ENCODE results near the gene CREB1.
A peak's percentile ranks its signal among the peaks of the same experiment; 100 is the strongest.
"Not testable (repeated sequence)": the region's sequence is repeated elsewhere in the genome, so short reads cannot be mapped to it uniquely, and the experiment has no call there.

CREB1 gene

DNA sequence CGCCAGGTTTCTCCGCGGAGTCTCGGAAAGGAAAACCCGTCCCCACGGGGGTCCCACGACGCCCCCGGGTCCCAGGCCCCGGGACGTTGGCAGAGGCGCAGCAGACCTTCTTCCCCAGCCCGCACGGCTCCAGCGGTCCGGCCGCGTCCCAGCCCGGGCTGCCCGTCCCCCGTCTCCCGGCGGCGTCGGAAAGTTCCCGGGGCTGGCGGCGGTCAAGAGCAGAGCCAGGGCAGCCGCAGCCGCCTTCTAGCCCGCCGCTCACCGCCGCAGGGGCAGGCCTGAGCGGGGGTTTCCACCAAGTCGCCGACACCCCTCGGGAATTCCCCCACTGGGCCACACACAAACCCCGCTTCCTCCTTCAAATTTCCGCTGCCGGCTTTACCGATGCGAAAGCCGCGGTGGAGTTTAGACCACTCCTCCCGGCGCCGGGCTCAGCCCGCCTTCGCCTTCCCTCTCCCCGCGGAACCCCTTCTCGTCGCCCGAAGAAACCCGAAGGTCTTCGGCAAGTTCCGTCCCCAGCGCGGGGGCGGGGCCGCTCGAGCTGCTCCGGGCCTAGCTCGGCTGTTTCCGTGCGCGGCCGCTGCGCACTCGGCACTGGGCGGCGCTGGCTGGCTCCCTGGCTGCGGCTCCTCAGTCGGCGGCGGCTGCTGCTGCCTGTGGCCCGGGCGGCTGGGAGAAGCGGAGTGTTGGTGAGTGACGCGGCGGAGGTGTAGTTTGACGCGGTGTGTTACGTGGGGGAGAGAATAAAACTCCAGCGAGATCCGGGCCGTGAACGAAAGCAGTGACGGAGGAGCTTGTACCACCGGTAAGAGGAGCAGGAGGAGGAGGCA, at the start of gene CREB1:
Gene CREB1, plus strand, starts transcription at position 633 of the 830 bp plus-strand sequence. CDS start 25,674 bp downstream, outside the sequence.
- peak; percentile 100 for DNase-seq

DNA sequence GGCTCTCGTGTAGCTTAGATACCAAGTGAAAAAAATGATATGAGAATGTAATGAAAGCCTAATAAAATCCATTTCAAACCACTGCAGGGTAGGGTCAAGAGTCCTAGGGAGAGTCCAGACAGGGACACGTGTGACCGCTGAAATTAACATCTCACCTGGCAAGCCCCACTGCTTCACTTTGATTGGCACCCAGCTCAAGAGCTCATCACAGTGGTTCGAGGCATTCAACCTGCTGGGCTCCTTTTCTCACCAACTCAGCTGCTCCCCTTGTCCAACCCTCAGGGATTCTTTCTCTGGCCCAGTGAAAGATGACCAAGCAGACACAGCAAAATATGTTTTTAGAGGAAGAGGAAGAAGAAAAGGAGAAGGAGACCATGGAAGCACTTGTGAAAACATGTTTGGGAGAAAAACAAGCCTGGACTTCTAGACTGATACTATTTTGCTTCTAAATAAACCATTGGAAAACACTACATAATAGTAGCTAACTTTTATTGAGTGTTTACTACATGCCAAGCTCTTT, 49.2 kb upstream of the CREB1 start:
- DNase-seq: no peak

DNA sequence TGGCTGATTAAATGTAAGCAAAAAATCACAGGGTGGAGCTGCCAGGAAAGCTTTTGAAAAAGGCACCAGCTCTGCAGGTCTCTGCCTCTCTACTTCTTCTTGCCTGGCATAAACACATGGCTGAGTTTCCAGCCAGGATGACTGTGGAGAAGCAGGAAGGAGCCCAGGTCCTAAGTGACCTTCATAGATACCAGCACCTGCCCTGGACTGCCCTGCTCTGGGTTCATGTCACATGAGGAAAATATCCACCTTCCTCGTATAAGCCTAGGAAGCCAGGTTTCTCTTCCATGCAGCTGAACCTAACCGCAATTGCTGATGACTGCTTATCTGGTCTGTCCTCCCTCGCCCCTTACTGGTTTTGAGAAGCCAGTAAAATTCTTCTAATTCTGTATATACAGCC, 47.8 kb upstream of the CREB1 start:
- DNase-seq: no peak

DNA sequence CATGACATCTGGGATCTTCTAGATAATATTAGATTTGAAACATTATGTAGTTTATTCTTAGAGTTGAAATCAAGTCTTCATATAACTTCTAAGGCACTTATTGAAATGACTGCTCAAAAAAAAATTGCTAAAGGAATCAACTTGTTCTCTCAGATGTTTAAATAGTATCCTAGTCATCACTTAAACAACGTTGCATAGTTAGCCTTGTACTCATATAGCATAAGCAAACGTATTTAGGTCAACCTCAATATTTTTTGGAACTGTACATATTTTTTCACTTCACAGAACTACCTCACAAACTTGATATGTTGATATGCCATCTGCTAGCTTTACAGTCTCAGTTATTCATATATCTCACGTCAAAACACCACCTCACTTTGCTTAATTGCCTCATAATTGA, 47.1 kb upstream of the CREB1 start:
- no peak for DNase-seq

DNA sequence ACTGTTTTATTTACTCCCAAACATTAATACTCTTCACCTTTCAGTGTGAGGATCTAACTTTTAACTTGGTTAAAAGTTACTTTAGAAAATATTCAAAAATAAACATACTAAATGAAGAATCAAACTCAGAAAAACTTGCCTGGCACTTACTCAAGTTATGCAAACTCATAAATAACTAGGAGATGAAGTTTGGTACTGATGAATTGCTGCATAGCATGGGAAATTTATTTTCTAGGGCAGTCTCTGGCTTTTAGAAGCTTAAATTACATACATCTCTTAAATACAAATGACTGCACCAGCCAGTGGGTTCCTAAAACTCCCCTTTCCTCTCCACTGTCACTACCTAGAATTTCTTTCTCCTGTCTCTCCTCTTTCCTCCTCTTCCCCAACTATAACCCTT, 46.7 kb upstream of the CREB1 start:
- no peak for DNase-seq

DNA sequence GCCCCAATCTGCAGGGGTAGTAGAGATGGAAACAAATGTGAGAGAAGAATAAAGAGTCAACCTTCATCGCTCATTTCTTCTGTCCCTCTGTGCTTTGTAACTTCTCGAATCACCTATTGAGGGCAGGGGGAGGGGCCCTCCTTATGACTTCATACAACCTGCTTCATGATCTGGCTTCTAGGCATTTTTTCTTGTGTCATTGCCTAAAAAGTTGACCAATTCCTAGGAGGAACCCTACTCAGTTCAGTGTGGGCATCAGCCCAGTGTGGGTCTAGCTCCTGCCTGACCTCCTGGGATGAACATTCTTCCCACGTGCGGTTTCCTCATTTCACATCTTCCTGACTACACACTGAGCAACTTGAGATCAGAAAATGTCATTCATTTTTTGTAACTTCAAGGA, 46.3 kb upstream of the CREB1 start:
- DNase-seq: no peak

DNA sequence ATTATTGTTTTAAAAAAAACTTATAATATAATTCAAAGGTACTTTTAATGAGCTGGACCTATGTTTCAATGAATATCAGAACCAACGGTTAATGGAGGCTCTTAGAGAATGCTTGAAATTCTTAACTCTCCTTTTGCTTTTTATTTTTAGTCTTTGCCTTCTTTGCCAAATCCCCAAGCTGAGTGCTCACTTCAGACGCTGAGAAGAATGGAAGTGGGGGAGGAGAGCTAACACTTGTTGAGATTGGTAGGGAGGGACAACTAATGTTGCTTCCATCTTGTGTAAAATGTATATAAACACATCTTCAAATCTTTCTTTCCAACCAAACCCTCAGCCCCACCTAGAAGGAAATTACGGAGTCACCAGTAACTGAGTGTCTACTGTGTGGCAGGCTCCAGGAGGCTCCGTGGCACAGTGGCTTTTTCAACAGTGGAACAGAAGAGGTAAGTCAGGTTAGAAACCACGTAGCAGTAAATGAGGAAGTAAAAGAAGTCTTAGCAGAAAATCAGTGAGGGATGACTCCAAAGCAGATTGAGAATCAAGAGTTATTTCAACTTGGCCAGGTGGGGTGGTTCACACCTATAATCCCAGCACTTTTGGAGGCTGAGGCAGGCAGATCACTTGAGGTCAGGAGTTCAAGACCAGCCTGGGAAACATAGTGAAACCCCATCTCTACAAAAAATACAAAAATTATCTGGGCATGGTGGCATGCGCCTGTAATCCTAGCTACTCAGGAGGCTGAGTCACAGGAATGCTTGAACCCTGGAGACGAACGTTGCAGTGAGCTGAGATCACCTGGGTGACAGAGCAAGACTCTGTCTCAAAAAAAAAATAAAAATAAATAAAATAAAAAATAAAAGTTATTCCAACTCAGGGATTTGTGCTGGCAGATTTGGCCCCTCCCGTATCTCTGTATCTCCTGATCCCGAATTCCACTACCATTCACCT, 45.0 kb upstream of the CREB1 start:
- DNase-seq: no peak

DNA sequence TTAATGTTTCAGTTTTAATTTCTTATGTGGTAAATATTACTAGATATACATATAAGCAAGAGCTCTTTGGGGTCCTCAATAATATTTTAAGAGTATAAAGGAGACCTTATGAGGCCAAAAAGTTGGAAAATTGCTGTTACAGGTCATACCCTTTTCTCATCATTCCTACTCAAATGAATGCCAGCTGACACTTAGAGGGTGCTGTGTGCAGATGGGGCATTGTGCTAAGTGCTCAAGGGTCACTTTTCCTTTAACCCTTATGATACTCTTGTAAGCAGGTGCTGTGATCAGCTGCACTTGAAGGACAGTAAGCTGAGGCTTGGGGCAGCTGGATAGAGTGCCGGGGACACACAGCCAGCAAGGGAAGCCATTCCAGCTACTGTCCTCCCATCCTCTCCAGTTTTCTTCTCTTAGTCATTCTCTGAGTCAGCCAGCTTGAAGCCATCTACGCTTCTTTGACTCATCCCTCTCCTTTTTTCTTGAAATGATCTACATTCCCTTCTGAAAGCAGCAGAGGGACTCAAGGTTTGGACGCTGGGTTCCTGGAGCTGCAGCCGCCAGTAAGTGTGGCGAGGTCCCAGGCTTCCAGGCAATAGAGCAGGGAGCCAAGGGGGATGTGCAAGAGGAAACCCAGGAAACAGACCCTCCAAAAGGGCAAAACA, 42.0 kb upstream of the CREB1 start:
- DNase-seq: peak; percentile 30

DNA sequence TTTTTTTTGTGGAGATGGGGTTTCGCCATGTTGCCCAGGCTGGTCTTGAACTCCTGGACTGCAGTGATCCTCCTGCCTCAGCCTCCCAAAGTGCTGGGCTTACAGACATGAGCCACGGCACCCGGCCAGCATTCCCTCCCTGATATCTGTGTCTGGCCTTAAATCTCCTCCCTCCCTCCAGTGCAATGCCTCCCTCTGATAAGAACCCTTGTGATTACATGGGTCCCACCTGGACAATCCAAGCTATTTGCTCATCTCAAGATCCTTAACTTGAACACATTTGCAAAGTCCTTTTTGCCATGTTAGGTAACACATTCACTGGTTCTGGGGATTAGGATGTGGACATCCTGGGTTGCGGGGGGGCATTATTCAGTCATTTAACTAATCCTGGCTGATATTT, 40.5 kb upstream of the CREB1 start:
- no peak for DNase-seq

DNA sequence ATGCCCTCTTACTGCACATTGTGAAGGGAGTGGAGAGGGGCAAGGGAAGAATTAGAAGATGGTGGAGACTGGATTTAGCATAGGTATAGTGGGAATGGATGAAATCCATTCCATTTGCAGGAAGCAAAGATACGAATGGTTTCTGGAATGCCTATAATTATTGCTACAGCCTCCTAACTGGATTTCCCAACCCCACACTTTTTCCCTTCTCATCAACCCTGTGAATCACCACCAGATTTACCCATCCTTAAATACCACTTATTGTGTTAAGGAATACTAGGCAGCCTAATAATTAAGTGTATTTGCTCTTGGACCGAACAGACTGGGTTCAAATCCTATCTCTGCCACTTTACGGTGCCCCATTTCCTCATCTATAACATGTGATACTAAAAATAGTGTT, 39.3 kb upstream of the CREB1 start:
- DNase-seq: no peak

DNA sequence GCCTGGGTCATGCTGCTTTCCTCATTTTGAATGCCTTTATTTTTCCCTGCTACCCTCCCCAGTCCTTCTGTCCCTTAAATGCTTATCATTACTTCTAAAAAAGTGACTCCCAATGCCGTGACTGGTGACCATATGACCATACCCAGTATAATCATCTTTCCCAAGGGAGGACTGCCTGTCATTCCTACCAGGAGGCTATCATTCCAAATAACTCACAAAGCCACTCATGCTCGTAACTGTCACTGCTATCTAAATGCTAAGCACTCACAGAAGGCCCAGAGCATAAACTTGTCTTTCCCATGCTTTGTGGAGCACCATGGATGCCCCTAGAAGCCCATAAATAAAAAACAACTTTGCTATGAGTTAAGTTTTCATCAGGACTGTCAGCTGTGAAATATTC, 38.7 kb upstream of the CREB1 start:
- DNase-seq: no peak

DNA sequence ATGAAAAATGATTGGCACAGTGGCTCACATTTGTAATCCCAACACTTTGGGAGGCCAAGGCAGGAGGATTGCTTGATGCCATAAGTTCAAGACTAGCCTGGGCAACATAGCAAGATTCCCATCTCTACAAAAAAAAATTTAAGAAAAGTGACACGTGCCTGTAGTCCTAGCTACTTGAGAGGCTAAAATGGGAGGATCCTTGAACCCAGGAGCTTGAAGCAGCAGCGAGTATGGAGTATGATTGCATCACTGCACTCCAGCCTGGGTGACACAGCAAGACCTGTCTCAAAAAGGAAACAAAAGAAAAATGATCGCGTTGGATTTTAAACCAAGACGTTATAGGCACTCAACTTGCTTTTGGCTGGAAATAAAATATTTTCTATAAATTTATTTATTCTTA, 37.8 kb upstream of the CREB1 start:
- DNase-seq: no peak

DNA sequence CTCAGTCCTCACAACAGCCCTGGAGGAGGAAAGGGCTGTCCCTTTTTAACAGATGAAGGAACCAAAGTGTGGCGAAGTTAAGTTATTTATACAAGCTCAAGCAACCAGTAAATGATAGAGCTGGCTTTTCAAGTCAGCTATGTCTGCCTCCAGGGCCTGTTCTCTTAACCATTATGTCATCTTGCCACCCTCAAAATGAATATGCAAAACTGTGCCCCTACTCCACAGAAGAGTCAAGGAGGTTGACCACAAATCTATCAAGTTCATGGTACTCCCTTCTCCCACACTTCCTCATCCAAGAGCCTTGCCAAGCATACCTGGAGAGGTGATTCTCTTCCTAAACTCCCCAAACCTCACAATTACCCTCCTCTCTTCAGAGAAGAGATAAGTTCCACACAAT, 37.3 kb upstream of the CREB1 start:
- DNase-seq: no peak

DNA sequence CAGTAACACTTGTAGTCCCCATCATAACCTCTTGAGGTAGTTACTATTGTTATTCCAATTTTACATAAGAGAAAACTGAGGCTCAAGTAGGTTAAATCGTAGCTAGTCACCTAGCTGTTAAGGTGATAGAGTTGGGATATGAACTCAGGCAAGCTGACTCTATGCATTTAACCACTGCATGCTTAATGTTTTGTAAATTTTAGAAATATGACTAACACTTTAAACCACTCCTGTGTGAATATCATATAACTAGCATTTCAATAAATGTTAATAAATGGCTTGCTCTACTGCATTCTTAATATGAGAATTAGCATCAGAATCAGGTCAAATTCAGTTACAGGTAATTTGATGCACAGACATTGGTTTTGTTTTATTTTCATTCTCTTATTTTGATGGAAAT, 35.6 kb upstream of the CREB1 start:
- DNase-seq: no peak

DNA sequence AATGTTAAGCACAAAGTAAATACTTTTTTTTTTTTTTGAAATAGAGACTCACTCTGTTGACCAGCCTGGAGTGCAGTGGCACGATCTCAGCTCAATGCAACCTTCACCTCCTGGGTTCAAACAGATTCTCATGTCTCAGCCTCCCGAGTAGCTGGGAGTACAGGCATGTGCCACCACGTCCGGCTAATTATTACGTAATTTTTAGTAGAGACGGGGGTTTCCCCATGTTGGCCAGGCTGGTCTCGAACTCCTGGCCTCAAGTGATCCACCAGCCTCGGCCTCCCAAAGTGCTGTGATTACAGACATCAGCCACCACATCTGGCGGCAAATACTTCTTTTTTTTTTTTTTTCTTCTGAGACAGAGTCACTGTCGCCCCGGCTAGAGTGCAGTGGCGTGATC, 32.8 kb upstream of the CREB1 start:
- not testable (repeated sequence) for DNase-seq

DNA sequence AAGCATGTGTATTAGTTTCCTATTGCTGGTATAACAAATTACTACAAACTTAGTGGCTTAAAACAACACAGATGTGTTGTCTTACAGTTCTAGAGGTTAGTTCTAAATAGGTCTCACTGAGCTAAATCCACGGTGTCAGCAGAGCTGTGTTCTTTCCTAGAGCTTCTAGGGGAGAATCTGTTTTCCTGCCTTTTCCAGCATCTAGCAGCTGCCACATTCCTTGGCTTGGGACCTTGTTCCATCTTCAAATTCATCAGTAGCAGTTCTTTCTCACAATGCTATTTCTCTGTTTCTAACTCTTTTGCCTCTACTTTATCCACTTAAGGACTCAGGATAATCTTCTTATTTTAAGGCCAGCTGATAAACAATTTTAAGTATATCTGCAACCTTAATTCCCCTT, 32.2 kb upstream of the CREB1 start:
- DNase-seq: no peak

DNA sequence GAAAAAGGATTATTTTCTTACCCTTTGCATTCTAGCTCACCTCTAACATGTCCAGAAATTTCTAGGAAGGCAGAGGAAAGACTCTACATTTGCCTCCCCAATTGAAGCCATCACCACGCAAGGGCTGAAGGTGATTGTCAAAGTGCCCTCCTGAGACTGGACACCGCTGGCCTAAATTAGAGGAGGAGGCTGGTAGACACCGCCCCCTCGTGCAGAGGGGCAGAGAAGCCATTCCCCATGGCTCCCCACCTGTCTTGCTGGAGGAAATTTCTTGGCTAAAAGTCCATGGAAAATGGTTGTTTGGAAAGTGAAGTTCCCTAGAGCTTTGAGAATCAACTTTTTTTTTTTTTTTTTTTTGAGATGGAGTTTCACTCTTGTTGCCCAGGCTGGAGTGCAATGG, 31.3 kb upstream of the CREB1 start:
- no peak for DNase-seq

DNA sequence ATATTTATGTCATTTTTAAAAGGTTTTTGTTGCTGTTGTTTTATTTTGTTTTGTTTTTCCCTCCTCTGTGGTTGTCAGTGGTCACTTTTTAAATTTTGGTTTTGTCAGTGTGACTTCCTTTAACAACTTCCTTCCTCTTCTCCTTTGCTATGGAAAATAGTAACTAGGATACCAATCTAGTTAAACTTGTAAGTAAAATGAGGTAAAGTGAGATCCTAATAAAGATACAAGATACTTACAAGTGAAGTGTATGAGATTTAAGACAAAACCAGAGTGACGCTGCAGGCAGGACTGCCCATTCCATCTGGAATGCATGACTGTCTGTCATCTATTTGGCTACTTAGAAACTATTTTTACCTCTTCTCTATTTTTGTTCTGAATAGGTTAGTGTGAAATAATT, 30.6 kb upstream of the CREB1 start:
- DNase-seq: no peak

DNA sequence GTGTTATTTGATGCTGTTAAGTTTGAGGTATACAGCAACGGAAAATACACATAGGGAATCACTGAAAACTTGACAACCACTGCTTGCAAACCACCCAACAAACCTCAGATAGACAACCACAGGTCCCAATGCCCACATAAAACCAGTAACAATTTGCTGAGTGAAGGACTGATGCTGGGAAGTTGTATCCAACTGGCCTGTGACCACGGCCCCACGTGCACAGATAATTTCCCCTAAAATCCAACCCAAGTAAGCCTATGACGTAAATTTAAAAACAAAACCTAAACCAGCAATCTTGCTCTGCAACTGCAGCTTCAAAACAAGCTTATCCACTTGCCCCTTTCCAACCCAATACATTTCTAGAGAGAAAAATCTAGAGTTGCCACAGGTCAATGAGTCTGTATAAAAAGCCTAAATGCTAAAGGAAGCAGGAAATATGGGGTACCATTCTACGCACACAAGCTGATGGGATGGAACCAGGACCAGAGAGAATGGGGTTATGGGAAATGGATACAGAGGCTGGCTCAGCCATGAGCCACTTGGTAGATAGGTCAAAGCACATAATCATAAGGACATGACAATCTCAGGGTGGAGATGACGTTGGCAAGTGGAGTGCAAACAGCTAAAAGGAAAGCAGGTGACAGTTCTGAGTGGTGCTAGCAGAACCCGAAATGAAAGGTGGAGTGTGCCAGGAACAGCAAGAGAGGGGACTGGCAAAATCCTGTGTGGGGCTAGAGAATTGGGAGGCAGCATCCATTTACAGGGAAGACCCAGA, 27.8 kb upstream of the CREB1 start:
- no peak for DNase-seq

DNA sequence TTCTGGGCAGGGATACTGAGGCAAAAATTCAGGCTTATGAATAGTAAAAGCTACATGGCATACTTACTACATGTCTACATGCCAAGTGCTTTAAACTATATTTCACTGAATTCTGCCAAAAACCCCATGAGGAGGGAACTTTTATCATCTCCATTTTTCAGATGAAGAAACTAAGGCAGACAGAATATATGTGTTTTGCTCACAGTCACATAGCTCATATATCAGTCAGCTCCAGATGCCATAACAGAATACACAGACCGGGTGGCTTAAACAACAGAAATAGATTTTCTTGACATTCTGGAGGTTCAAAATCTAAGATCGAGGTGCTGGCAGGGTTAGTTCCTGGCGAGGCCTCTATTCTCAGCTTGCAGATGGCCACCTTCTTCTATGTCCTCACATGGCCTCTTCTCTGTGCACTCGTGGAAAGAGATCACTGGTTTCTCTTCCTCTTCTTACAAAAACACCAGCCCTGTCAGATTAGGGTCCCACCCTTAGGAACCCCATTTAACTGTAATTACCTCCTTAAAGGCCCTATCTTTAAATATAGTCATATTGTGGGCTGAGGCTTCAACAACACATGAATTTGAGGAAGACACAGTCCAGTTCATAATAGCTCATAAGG, 27.1 kb upstream of the CREB1 start:
- DNase-seq: no peak

DNA sequence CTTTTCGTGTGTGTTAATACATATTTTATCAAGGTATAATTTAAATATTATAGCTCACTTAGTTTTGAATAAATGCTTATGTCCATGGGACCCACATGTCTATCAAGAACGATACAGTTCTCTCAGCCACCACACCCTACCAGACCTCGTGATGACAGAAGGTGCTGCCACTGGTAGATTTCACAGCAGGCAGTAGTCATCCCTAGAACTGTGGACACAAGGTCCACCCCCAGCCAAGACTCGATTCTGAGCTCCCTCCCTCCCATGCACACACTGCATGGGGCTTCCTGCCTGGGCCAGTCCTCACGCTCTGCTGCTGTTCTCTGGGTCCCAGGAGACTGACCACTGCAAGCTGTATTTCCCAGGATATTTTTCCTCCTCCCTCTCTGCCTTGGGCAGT, 26.5 kb upstream of the CREB1 start:
- DNase-seq: no peak
